Gastrocnemius medialis (tissue), 4 donors: ENCODE measurements around the gene DOCK4. TPM values are rescaled to one million over a fixed set of nuclear protein-coding genes. Genes with fewer than 3 reads are reported as not detected.

ENCODE experiments used
- ATAC-seq, 2 donors: fragments of 150-250 bp; one replicate each; pipeline ENCODE4 v1.9.1; 2016
- DNase-seq, 2 donors: peaks; one replicate each; pipeline ENCODE4 v3.0.0-alpha.2; 2019
- H3K27ac ChIP-seq, 4 donors: fragments of 200-600 bp; sonication (generic); 1 replicate in 1 of 4; 2 replicates in 3 of 4; pipeline ENCODE4 v1.5.1; 2016 to 2018; ENCODE audit warnings: mild to moderate bottlenecking in 2 of 4, moderate library complexity in 1 of 4
- H3K27me3 ChIP-seq, 3 donors: fragments of 200-600 bp; sonication (generic) in 2 of 3; 1 replicate in 1 of 3; 2 replicates in 2 of 3; pipeline versions ENCODE4 v1.5.1 to v1.6.0; 2016 to 2019; ENCODE audit warnings: mild to moderate bottlenecking in 1 of 3, moderate library complexity in 1 of 3
- H3K36me3 ChIP-seq, 2 donors: fragments of 200-600 bp; sonication (generic) in 1 of 2; one replicate each; pipeline ENCODE4 v1.5.1; 2017 to 2018
- H3K4me1 ChIP-seq, 2 donors: fragments of 200-600 bp; sonication (generic) in 1 of 2; one replicate each; pipeline ENCODE4 v1.5.1; 2016 to 2017; ENCODE audit warnings: mild to moderate bottlenecking in 2 of 2
- H3K4me3 ChIP-seq, 4 donors: fragments of 200-600 bp; sonication (generic) in 3 of 4; 1 replicate in 1 of 4; 2 replicates in 3 of 4; pipeline ENCODE4 v1.5.1; 2016 to 2019; ENCODE audit warnings: mild to moderate bottlenecking in 2 of 4
- H3K9me3 ChIP-seq, 3 donors: fragments of 200-600 bp; sonication (generic) in 2 of 3; 1 replicate in 1 of 3; 2 replicates in 2 of 3; pipeline ENCODE4 v1.5.1; 2016 to 2019
- POLR2A ChIP-seq, 2 donors: fragments of 450-650 bp; IDR thresholded peaks; one replicate each; pipeline ENCODE4 v1.6.1; 2017; ENCODE audit warnings: antibody characterized with exemption in 2 of 2, mild to moderate bottlenecking in 2 of 2, moderate library complexity in 2 of 2
- in situ Hi-C, 4 donors: fragments of 200-750 bp; cut with MboI; loops; one replicate each; pipeline versions ENCODE4 v1.15.0 to v1.8.0; 2017; ENCODE audit warnings: low sequenced_read_pairs in 4 of 4
- intact Hi-C: fragments of 100-400 bp; cut with DNase I; formaldehyde crosslinking; loops from one replicate; pipeline ENCODE4 v1.15.1; 2023; ENCODE audit warnings: low total_unique reads
- total RNA-seq, 4 donors: library from RNA; depleted of rRNA; stranded (reverse); fragments of >200 nt; gene quantifications; one replicate each; pipeline versions ENCODE4 v1.1.0 to v1.2.3, GENCODE V29; 2016
- TF ChIP-seq, protein P1 (sequence below), 5 experiments: fragments of 450-650 bp in 3 of 5; fragments of 200-600 bp in 2 of 5; sonication (generic) in 2 of 5; IDR thresholded peaks in 4 of 5; conservative IDR thresholded peaks in 1 of 5; 1 replicate in 4 of 5; 2 replicates in 1 of 5; pipeline ENCODE4 v1.5.1; 2016 to 2019; ENCODE audit warnings: antibody characterized with exemption in 5 of 5, mild to moderate bottlenecking in 3 of 5, moderate library complexity in 3 of 5

DOCK4 gene
- total RNA-seq, 4 donors from 2014 or later: 8.7 to 12.0 (median 10.2) TPM

DNA sequence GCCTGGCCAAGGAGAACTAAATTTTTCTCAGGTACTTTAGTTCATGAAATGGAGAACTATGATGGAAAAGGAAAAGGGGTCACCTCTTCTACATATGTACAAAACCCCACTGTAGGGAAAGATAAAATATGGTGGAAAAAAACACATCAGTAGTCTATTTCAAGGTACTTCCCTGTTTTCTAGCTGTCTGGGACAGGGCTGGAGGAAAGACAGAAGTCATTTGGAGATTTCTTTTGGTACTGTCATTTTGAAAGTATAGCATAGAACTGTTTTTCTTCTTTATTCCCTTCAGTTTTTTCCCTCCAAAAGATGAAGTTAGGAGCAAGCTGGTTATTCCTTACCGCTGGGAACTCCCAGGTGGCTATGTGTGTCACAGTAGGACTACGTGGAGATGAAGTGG is 196.1 kb downstream of the DOCK4 start:
- Histone ChIP-seq H3K27me3 (no peaks in the 10 kb centered on the region), H3K4me1 (peaks cover 0 to 10% of the 10 kb centered on the region in 2 donors), H3K36me3 (no peaks in the 10 kb centered on the region), H3K9me3 (no peaks in the 10 kb centered on the region), H3K27ac (no peak overlapping the region), H3K4me3 (no peak overlapping the region)
- DNase-seq: no peak
- intact Hi-C loops (no loop called here), in situ Hi-C loops (no loop called here)
- ATAC-seq: no peak
- no peak for TF ChIP-seq POLR2A (IDR thresholded peaks at IDR 0.05)
- TF ChIP-seq, protein P1, sequence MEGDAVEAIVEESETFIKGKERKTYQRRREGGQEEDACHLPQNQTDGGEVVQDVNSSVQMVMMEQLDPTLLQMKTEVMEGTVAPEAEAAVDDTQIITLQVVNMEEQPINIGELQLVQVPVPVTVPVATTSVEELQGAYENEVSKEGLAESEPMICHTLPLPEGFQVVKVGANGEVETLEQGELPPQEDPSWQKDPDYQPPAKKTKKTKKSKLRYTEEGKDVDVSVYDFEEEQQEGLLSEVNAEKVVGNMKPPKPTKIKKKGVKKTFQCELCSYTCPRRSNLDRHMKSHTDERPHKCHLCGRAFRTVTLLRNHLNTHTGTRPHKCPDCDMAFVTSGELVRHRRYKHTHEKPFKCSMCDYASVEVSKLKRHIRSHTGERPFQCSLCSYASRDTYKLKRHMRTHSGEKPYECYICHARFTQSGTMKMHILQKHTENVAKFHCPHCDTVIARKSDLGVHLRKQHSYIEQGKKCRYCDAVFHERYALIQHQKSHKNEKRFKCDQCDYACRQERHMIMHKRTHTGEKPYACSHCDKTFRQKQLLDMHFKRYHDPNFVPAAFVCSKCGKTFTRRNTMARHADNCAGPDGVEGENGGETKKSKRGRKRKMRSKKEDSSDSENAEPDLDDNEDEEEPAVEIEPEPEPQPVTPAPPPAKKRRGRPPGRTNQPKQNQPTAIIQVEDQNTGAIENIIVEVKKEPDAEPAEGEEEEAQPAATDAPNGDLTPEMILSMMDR (IDR thresholded peaks at IDR 0.05 in 4 of 5, conservative IDR thresholded peaks at IDR 0.05 in 1 of 5): no peak

DNA sequence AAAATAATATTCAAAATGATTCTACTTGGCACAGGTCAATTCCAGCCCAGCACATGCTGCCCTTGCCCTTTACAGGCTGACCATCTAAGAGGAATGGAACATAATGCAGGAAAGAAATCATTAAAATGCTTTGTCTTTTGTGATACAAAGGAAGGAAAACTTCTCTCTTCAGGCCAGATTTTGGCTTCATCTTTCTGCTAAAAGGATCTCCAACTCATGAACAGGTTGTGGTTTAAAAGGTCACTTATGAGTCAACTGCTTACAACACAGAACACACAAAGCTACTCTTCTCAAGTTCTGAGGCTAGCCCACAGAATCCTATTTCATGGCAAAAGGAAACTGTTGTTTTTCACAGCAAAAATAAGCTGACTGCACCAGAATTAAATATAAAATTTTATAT is 197.1 kb downstream of the DOCK4 start:
- intact Hi-C loops: no loop called here
- no peak for TF ChIP-seq POLR2A (IDR thresholded peaks at IDR 0.05)
- TF ChIP-seq, protein P1 (IDR thresholded peaks at IDR 0.05 in 4 of 5, conservative IDR thresholded peaks at IDR 0.05 in 1 of 5): no peak

DNA sequence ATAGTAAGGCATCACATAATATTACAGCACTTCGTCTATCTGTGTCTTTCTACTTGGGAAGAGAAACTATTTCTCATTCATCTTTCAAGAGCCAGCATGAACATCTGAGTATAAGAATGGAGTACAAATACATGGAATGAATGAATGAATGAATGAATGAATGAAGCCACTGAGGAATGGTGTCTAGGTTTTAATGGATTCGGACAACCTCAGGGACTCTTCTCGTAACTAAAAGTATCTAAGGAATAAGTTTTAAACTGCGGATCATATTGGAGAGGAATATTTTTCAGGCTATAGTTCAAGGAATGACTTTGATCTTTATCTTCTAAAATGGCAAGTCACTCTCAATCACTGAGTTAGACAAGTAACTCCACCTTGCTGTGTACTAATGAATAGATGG is 199.0 kb downstream of the DOCK4 start:
- Histone ChIP-seq H3K36me3 (no peaks in the 10 kb centered on the region), H3K4me1 (peaks cover 0 to 10% of the 10 kb centered on the region in 2 donors), H3K4me3 (no peak overlapping the region), H3K27ac (no peak overlapping the region), H3K9me3 (no peaks in the 10 kb centered on the region), H3K27me3 (no peaks in the 10 kb centered on the region)
- in situ Hi-C loops (no loop called here), intact Hi-C loops (no loop called here)
- ATAC-seq: no peak
- DNase-seq: no peak
- TF ChIP-seq POLR2A (IDR thresholded peaks at IDR 0.05): no peak
- TF ChIP-seq, protein P1 (IDR thresholded peaks at IDR 0.05 in 4 of 5, conservative IDR thresholded peaks at IDR 0.05 in 1 of 5): no peak

More for the DNA sequence above, 197.1 kb downstream of the DOCK4 start:
- Histone ChIP-seq H3K36me3 (no peaks in the 10 kb centered on the region), H3K27me3 (no peaks in the 10 kb centered on the region), H3K4me3 (no peak overlapping the region), H3K9me3 (no peaks in the 10 kb centered on the region), H3K4me1 (peaks cover 0 to 10% of the 10 kb centered on the region in 2 donors), H3K27ac (no peak overlapping the region)
- in situ Hi-C loops: no loop called here
- DNase-seq (no peak), ATAC-seq (peak in 1 of 2 donors; percentile 71)

DNA sequence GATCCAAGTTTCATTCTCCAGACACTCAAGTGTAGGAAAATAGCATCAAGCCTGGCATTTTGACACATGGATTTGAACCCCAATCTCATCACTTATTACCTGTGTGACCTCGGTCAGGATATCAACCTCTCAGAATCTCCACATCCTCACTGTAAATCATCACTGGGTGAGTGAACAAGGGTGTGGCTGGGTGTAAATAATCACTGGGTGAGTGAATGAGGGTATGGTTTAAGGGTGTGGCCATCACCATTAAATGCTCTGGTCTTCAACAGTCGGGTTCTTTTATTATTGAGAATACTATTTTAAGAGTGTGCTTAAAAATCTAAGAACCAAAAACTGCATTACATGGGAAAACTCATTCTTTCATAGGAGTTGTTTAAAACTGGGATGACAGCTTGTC is 200.1 kb downstream of the DOCK4 start:
- DNase-seq: no peak
- intact Hi-C loops: no loop called here
- Histone ChIP-seq H3K4me1 (peaks cover 0 to 5% of the 10 kb centered on the region in 2 donors), H3K36me3 (no peaks in the 10 kb centered on the region), H3K9me3 (no peaks in the 10 kb centered on the region), H3K4me3 (no peak overlapping the region), H3K27me3 (no peaks in the 10 kb centered on the region), H3K27ac (no peak overlapping the region)
- in situ Hi-C loops: no loop called here
- TF ChIP-seq POLR2A (IDR thresholded peaks at IDR 0.05): no peak
- TF ChIP-seq, protein P1 (IDR thresholded peaks at IDR 0.05 in 4 of 5, conservative IDR thresholded peaks at IDR 0.05 in 1 of 5): no peak
- no peak for ATAC-seq

DNA sequence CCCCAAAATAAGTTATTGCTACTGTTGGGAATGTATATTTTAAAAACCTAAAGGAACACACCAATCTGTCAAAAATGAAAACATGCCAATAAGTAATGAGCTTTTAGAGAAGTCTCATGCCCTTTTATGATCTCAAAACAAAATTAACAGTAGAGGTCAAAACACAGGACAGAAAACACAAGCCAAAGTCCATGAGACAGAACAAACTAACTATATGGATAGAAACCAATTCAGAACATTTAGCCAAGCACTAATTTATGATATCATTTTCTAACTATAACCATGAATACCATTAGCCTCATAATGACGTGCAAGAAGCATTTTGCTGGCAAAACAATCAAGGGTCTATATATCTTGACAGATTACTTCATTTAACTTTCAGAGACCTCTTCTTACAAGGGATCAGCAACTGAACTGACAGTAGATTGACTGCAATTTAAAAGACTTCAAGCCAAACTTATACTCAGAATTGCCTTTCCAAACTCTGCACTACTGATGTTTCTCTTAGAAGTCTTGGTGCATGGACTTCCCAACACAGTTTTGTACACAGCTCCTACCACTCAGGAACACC is 200.9 kb downstream of the DOCK4 start:
- no peaks in the 10 kb centered on the region for H3K27me3 ChIP-seq
- in situ Hi-C loops: no loop called here
- no peaks in the 10 kb centered on the region for H3K36me3 ChIP-seq
- H3K9me3 ChIP-seq: no peaks in the 10 kb centered on the region
- ATAC-seq (no peak), DNase-seq (no peak)
- peaks cover 0 to 5% of the 10 kb centered on the region in 2 donors for H3K4me1 ChIP-seq
- no peak for TF ChIP-seq POLR2A (IDR thresholded peaks at IDR 0.05)
- TF ChIP-seq, protein P1 (IDR thresholded peaks at IDR 0.05 in 4 of 5, conservative IDR thresholded peaks at IDR 0.05 in 1 of 5): no peak
- H3K27ac ChIP-seq: no peak overlapping the region
- intact Hi-C loops: no loop called here
- H3K4me3 ChIP-seq: no peak overlapping the region
